Spleen (tissue), 13 donors: Measurements from ENCODE around the gene GAGE12E. TPM values are rescaled to one million over a fixed set of nuclear protein-coding genes. Genes with fewer than 3 reads are reported as not detected.
"Not testable (repeated sequence)": the region's sequence is repeated elsewhere in the genome, so short reads cannot be mapped to it uniquely, and the experiment has no call there.

ENCODE experiments used
- DNase-seq: peaks from one replicate; pipeline ENCODE4 v3.0.0-alpha.2; 2020
- H3K27ac ChIP-seq, 8 donors: fragments of 200-600 bp; sonication (generic) in 7 of 8; 1 replicate in 4 of 8; 2 replicates in 4 of 8; pipeline versions ENCODE4 v1.5.0 to v1.8.0; 2016 to 2021; ENCODE audit warnings: inconsistent platforms in 4 of 8, mild to moderate bottlenecking in 4 of 8, moderate library complexity in 1 of 8
- H3K27me3 ChIP-seq, 7 donors: fragments of 200-600 bp; sonication (generic) in 6 of 7; replicated peaks in 1 of 7; 1 replicate in 4 of 7; 2 replicates in 3 of 7; pipeline versions ENCODE4 v1.5.0 to v1.8.0; 2016 to 2021; ENCODE audit warnings: inconsistent platforms in 3 of 7, mild to moderate bottlenecking in 1 of 7
- H3K36me3 ChIP-seq, 6 donors: fragments of 200-600 bp; sonication (generic) in 5 of 6; 1 replicate in 4 of 6; 2 replicates in 2 of 6; pipeline versions ENCODE4 v1.5.0 to v1.8.0; 2016 to 2021; ENCODE audit warnings: inconsistent platforms in 2 of 6
- H3K4me1 ChIP-seq, 6 donors: fragments of 200-600 bp; sonication (generic) in 5 of 6; 1 replicate in 3 of 6; 2 replicates in 3 of 6; pipeline versions ENCODE4 v1.5.0 to v1.8.0; 2016 to 2021; ENCODE audit warnings: inconsistent platforms in 3 of 6
- H3K4me3 ChIP-seq, 8 donors: fragments of 200-600 bp; sonication (generic) in 7 of 8; 1 replicate in 4 of 8; 2 replicates in 4 of 8; pipeline versions ENCODE4 v1.5.0 to v1.8.0; 2016 to 2021; ENCODE audit warnings: inconsistent platforms in 4 of 8, mild to moderate bottlenecking in 4 of 8, moderate library complexity in 2 of 8
- H3K9me3 ChIP-seq, 8 donors: fragments of 200-600 bp; sonication (generic) in 7 of 8; 1 replicate in 4 of 8; 2 replicates in 4 of 8; pipeline versions ENCODE4 v1.5.0 to v1.8.0; 2016 to 2021; ENCODE audit warnings: inconsistent platforms in 4 of 8
- WGBS, 5 donors: extraction: QIAGEN DNeasy Blood & Tissue Kit in 3 of 5; methylation state at CpG; one replicate each; pipeline versions ENCODE4 v1.1.5 to v1.1.7; 2013 to 2018; 5-methylcytosine and 5-hydroxymethylcytosine counted together
- intact Hi-C: fragments of 100-400 bp; cut with DNase I; formaldehyde crosslinking; loops from one replicate; pipeline ENCODE4 v1.15.0; 2023; ENCODE audit warnings: low total_unique reads
- long read RNA-seq, 2 donors: transcript quantifications; one replicate each; lab custom pipeline, GENCODE V29; 2026
- polyA plus RNA-seq, 3 donors: library from polyadenylated mRNA; stranded (reverse); fragments of 200-250 nt; gene quantifications; one replicate each; pipeline ENCODE4 v1.2.1, GENCODE V29; 2013
- total RNA-seq, 7 donors: library from RNA; depleted of rRNA in 3 of 7; stranded (reverse); fragments of >200 nt in 3 of 7; fragmentation: NEBNext Ultra II Directional in 4 of 7; extraction: Animal tissue kit (Norgen Biotek cat#: 25700) in 4 of 7; gene quantifications; one replicate each; pipeline versions ENCODE4 v1.1.0 to v1.2.1, GENCODE V29; 2016 to 2021
- donor health status: healthy with polysubstance abuse.
- donor health status: DM: no; HTN: no; CAD: no; lungs with moderate emphysema.
- donor health status: DM: no; HTN: no; CAD: no.
- donor health status: Bipolar disorder and iron deficiency.
- donor health status: healthy.
- donor health status: DM: no; HTN: no; CAD: no.
- donor health status: DM: yes; HTN: yes; CAD: no.

Gene GAGE12E
- total RNA-seq (not detected), polyA plus RNA-seq (not detected)
- long read RNA-seq, donor 1 = 0 reads
- long read RNA-seq, donor 2 = 0 reads

- H3K36me3 ChIP-seq, DNase-seq, intact Hi-C loops, H3K4me1 ChIP-seq, H3K27me3 ChIP-seq, H3K4me3 ChIP-seq, H3K9me3 ChIP-seq, H3K27ac ChIP-seq: not testable (repeated sequence)
- no CpG with 5 or more reads among the region's 16 CpGs for WGBS, 5 donors
Measured at GRCh38 chrX:49550989-49551388, at the start of gene GAGE12E. GAGE12E (plus strand) TSS chrX:49551289; CDS start chrX:49552444, 1,155 bp downstream.

GRCh38 chrX:49531877-49532276 lies 19.2 kb upstream of the GAGE12E start, which contains the start of gene GAGE12C:
GAGE12C (plus strand) TSS chrX:49532177; CDS start chrX:49533332, 1,155 bp downstream.
- H3K4me3 ChIP-seq, H3K9me3 ChIP-seq, H3K27ac ChIP-seq, DNase-seq, H3K27me3 ChIP-seq, H3K4me1 ChIP-seq, intact Hi-C loops, H3K36me3 ChIP-seq: not testable (repeated sequence)
- WGBS, 5 donors = no CpG with 5 or more reads among the region's 16 CpGs

- H3K27ac ChIP-seq, H3K9me3 ChIP-seq, H3K4me3 ChIP-seq, H3K27me3 ChIP-seq, intact Hi-C loops, H3K36me3 ChIP-seq, H3K4me1 ChIP-seq, DNase-seq: not testable (repeated sequence)
- no CpG with 5 or more reads among the region's 16 CpGs for WGBS, 5 donors
Measured at GRCh38 chrX:49541433-49541832, 9.7 kb upstream of the GAGE12E start, which contains the start of gene GAGE12D. GAGE12D (plus strand) TSS chrX:49541733; CDS start chrX:49542888, 1,155 bp downstream.

GRCh38 chrX:49560542-49560941 lies 9.5 kb downstream of the GAGE12E start, which contains the start of gene GAGE12F:
GAGE12F (plus strand) TSS chrX:49560842; CDS start chrX:49561997, 1,155 bp downstream.
- H3K27ac ChIP-seq, intact Hi-C loops, H3K36me3 ChIP-seq, H3K4me3 ChIP-seq, H3K9me3 ChIP-seq, DNase-seq, H3K27me3 ChIP-seq, H3K4me1 ChIP-seq: not testable (repeated sequence)
- WGBS, 5 donors = no CpG with 5 or more reads among the region's 16 CpGs

GRCh38 chrX:49568728-49569127 lies 17.6 kb downstream of the GAGE12E start:
- no CpG with 5 or more reads among the region's 11 CpGs for WGBS, 5 donors
- H3K36me3 ChIP-seq, intact Hi-C loops, DNase-seq, H3K9me3 ChIP-seq, H3K4me3 ChIP-seq, H3K27me3 ChIP-seq, H3K27ac ChIP-seq, H3K4me1 ChIP-seq: not testable (repeated sequence)

GRCh38 chrX:49569152-49569551 lies 18.1 kb downstream of the GAGE12E start:
- 93% methylated on average over 10 of the region's 13 CpGs; no CpG with 5 or more reads in 4 of the 5 donors for WGBS, 5 donors
- H3K27ac ChIP-seq, H3K9me3 ChIP-seq, DNase-seq, H3K27me3 ChIP-seq, H3K36me3 ChIP-seq, H3K4me1 ChIP-seq, H3K4me3 ChIP-seq, intact Hi-C loops: not testable (repeated sequence)

- H3K27me3 ChIP-seq, H3K4me1 ChIP-seq, H3K9me3 ChIP-seq, H3K4me3 ChIP-seq, H3K36me3 ChIP-seq, H3K27ac ChIP-seq, DNase-seq, intact Hi-C loops: not testable (repeated sequence)
- WGBS, 5 donors = no CpG with 5 or more reads among the region's 16 CpGs
Measured at GRCh38 chrX:49570100-49570499, 19.0 kb downstream of the GAGE12E start, which contains the start of gene GAGE12G. GAGE12G (plus strand) TSS chrX:49570400; CDS start chrX:49571555, 1,155 bp downstream.

GRCh38 chrX:49579649-49580048 lies 28.6 kb downstream of the GAGE12E start, which contains the start of gene GAGE12H:
GAGE12H (plus strand) TSS chrX:49579949; CDS start chrX:49581104, 1,155 bp downstream.
- H3K4me3 ChIP-seq, H3K27ac ChIP-seq, H3K36me3 ChIP-seq, H3K9me3 ChIP-seq, H3K4me1 ChIP-seq, intact Hi-C loops, H3K27me3 ChIP-seq, DNase-seq: not testable (repeated sequence)
- WGBS, 5 donors = no CpG with 5 or more reads among the region's 16 CpGs

- H3K9me3 ChIP-seq, H3K4me3 ChIP-seq, H3K4me1 ChIP-seq, DNase-seq, intact Hi-C loops, H3K27me3 ChIP-seq, H3K36me3 ChIP-seq, H3K27ac ChIP-seq: not testable (repeated sequence)
- WGBS, 5 donors = no CpG with 5 or more reads among the region's 16 CpGs
Measured at GRCh38 chrX:49589196-49589595, 38.1 kb downstream of the GAGE12E start, which contains the start of gene GAGE2A. GAGE2A (plus strand) TSS chrX:49589496; CDS start chrX:49590651, 1,155 bp downstream.

GRCh38 chrX:49589769-49590478 lies 38.8 kb downstream of the GAGE12E start:
- WGBS, 5 donors = 90 to 92% (median 91%) methylated on average over 21 to 33 of the region's 37 CpGs
- peak; percentile 83 for DNase-seq
- H3K9me3 ChIP-seq, H3K4me1 ChIP-seq, H3K4me3 ChIP-seq, H3K27ac ChIP-seq, H3K27me3 ChIP-seq, intact Hi-C loops, H3K36me3 ChIP-seq: not testable (repeated sequence)

GRCh38 chrX:49590488-49590887 lies 39.4 kb downstream of the GAGE12E start:
- H3K9me3 ChIP-seq, intact Hi-C loops, H3K4me3 ChIP-seq, DNase-seq, H3K27me3 ChIP-seq, H3K4me1 ChIP-seq, H3K27ac ChIP-seq, H3K36me3 ChIP-seq: not testable (repeated sequence)
- 88 to 96% (median 93%) methylated on average over 9 to 16 of the region's 17 CpGs for WGBS, 5 donors
